GM18909 (cell line): Measurements from ENCODE around the gene TMEM62.
"Not testable (repeated sequence)": the region's sequence is repeated elsewhere in the genome, so short reads cannot be mapped to it uniquely, and the experiment has no call there.

Source experiments
- ATAC-seq: cut with Tn5 transposase; IDR thresholded peaks from one replicate; pipeline ENCODE4 v1.9.1; 2021; ENCODE audit warnings: mild to moderate bottlenecking; ENCODE audit not compliant: unreplicated experiment, poor library complexity

TMEM62 gene

GRCh38 chr15:43207024-43207423, 73.6 kb downstream of the TMEM62 start:
- ATAC-seq: no peak

- no peak for ATAC-seq
Measured at GRCh38 chr15:43208052-43209002, 74.9 kb downstream of the TMEM62 start.

DNA sequence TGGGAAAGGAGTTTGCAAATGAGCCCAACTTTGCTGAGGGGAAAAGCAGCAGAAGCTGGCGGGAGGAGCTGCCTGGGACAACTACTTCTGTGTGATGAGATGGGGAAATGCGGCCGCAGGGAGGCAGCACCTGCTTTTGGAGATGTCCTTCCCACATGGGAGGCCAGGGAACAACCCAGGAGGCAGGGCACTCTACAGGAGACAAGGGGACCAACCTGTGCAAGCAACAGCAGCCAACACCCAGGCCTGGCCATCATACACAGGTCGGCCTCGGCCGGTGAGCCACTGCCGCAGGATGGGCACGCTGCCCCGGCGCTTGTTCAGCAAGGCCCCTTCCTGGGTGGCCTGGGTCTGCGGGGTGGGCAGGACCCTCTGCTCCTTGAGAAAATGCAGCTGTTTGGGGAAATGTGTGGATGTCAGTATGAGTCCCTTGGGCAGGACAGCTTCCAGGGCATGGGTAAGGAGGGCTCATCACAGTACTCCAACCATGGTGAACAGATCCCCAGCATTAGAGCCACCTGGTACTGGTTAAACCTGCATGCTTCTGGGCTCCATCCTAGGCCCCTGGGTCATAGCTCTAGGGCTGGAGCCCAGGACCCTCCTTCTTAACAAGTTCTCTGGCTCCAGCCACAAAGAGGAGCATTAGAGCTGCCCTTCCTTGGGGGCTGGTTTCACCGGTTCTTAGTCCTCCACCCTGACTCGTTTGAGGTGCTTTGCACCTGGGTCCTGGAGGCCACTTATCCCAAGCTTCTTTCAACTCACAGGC, 75.9 kb downstream of the TMEM62 start:
- ATAC-seq: no peak

- ATAC-seq: no peak
Measured at GRCh38 chr15:43210172-43210745, 76.9 kb downstream of the TMEM62 start.

DNA sequence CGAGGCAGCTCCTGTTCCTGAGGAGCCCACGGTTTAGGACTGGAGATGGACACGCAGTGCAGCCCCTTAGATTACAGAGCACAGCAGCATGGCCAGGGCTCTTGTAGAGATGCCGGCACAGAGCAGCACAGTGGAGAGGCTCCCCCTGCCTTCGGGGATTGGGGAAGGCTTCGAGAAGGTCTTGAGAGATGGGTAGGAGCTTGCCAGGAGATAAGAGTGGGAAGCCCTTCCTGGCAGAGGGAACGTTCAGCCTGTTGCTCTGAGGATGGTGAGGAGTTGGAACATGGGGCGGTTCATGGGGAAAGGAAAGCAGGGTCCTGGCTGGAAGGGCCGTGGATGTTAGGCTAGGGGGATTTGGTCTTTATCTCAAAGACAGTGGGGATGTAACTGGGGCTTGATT, 77.4 kb downstream of the TMEM62 start:
- no peak for ATAC-seq

GRCh38 chr15:43211224-43211735, 77.9 kb downstream of the TMEM62 start:
- no peak for ATAC-seq

GRCh38 chr15:43212299-43212698, 78.9 kb downstream of the TMEM62 start:
- no peak for ATAC-seq

DNA sequence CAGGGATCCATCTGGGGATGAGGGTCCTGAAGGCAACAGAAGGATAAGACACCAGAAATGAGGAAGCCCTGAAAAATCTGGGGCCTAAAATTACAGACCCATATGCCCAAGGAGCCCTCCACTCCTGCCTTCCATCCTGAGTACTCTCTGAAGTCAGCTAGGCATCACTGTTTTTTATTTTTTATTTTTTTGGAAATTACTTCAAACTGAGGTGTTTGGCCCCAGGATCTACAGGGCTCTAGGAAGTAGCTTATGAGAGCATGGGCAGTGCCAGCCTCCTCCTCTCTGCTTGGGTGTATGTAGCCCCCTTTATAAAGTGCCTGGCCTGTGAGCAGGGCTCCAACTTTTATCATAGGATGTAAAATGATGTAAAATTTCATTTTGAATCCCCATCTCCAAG, 79.6 kb downstream of the TMEM62 start:
- no peak for ATAC-seq

DNA sequence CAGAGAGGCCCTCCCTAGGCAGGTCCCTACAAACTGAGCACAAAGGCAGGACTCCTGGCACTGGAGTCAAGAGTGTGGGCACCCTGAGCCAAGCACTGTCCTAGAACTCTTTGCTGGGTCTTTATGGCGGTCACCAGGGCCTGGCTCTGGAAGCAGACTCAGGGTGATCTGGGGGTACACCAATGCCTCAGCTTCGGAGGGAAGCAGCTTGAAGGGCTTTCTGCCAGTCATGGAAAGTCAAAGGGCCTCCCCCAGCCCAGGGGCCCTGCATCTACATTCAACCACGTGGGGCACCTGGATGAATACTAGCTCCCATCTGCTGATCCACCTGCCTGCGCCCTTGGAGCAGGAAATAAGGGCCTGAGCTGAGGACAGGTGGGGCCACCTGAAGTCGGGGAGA, 80.1 kb downstream of the TMEM62 start:
- ATAC-seq: no peak

DNA sequence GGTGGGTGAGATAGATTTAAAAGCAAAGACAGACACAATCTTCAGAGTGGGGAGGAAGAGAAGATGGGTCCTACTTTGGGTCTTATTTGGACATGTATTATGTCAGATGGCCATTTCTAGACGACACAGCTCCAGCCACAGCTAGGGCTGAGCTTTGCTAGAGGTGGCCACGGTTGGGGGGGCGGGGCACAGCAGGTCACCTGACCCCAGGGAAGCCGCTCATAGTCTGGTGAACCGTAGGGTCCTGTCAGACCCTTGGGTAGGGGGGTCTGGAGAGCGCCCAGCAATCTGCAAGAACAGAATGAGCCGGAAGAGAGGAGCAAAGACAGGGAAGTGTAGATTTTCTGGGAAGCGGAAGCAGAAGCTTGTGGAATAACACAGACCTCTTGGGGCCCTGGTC, 80.8 kb downstream of the TMEM62 start:
- no peak for ATAC-seq

DNA sequence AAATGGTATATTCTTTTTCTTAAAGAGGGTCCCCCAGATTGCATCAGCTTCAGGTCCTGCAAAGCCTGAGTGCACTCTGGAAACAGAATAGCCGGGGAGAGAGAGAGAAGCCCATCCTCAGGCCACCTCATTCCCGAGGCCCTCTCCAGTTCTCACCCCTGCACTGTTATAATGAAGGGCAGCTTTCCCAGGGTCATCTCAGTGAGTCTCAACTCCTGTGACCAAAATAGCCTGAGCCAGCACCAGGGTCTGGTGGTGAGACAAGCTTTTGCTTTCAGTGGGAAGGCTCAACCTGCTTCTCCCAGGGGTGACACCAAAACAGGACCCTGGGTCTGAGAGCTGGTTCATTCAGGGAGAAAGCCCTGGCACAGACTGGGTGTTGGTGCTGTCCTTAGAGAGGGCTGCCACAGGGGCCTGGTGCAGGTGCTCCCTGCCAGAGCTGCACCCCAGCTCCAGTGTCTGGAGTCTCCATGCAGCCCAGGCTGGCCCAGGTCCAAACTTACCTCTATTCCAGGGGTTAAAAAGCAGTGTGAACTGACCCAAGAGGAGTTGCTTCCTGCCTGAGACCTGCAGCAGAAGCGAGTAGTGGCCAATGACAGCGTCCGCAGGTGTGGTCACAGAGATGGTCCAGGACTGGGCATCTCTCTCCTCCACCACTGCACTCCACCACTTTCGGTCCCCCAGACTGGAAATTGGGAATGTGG, 81.4 kb downstream of the TMEM62 start:
- no peak for ATAC-seq

GRCh38 chr15:43215961-43216360, 82.6 kb downstream of the TMEM62 start:
- ATAC-seq: no peak

DNA sequence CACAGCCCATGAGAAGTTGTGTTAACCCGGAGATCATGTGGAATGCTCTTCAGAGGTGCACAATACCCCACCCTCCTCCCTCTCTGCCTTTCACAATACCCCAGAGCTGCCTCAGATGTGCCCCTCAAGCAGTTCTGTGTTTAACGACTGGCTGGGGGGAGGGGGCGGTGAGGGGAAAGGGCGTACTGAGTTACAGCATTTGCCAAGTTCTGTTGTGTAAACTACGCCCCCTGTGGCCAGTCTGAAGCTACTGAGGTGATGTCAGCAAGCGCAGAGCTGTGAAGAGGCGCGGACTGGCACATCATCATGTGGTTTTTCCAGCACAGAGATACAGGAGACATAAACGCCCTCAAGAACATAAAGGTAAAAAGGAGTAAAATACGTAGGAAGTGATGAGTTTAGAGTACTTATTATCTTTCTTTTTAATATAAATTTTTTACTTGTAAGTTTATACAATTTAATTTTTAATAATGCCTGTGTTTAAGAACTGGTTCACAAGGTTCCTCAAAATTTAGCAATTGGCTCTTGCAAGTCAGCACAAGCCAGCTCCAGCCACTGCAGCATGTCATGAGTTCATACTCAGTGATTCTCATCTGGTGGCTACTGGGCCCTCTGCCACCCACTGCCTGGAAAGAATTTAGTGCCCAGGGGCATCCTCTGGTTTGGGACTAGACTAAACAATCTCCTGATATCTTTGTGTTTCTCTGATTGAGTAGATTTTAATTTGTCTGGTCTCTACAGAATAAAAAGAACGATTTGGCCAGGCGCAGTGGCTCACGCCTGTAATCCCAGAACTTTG, 85.7 kb downstream of the TMEM62 start:
- ATAC-seq: no peak

DNA sequence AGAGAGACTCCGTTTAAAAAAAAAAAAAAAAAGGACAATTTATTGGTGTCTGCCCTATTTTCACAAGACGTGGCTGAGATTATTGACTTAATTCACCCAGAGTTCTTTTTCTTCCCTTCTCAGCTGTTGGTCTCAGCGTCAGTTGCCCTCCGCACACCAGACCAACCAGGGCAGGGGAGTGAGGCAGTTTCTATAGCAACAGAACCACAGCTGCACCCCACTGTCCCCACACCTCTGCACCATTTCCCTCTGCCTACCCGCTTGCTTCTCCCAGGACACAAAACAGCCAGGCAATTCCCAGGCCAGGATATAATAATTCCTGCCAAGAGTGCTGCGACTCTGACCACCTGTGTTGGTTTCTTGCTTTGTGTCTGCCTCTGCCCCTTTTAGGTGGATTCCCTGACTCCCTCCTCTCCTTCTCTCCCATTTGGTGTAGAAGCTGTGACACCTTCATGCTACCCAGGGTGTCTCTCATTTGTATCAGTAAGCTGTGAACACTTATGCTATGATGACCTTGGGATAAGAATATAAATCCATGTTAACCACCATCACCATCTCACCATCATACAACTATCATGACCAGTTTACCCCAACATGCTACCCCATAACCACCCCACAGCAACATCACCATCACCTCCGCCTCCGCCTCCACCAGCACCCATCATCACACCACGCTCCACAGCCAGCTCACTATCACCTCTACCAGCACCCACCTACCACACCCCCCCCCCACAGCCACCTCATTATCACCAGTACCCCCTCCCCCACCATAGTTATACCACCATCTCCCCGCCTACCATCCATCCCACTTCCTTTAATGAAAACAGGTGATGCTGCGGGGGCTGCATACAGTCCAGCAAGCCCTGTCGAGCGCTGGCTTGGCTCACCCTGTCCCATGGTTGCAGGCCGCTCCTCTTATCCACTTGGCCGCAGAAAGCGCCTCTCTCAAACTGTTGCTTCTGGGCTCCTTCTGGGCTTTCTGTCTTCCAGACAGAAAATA, 86.8 kb downstream of the TMEM62 start:
- no peak for ATAC-seq

DNA sequence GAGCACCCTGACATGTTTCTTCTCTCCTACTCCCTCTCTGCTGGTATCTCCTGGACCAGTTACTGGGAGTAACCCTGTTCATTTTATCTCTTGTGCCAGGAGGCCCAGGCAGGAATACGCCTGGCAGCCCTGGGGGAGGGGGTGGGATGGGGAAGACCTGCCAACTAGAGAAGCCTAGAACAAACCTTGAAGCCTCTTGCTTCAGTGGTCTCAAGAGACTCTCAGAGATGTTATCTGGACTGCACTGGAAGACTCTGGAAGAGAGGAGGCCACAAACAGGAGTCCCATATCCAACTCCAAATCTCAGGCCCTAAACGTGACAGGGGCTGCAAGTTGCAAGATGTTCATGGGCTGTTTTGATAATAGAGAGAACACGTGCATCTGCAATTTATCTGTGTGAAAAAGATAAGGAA, 87.6 kb downstream of the TMEM62 start, which contains the start of gene EPB42:
EPB42 (minus strand) TSS at position 28 of the 413 bp plus-strand sequence. CDS start 193 bp downstream, outside the sequence.
- no peak for ATAC-seq

GRCh38 chr15:43221422-43221821, 88.0 kb downstream of the TMEM62 start:
- ATAC-seq: no peak

GRCh38 chr15:43225201-43225949, 92.0 kb downstream of the TMEM62 start:
- ATAC-seq: peak; percentile 50

DNA sequence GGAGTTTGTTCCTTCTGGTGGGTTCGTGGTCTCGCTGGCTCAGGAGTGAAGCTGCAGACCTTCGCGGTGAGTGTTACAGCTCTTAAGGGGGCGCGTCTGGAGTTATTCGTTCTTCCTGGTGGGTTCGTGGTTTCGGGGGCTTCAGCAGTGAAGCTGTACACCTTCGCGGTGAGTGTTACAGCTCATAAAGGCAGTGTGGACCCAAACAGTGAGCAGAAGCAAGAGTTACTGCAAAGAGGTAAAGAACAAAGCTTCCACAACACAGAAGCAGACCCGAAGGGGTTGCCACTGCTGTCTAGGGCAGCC, 92.5 kb downstream of the TMEM62 start:
- ATAC-seq: not testable (repeated sequence)
